Forelimb muscle (tissue), 1 donor: ENCODE data around the gene MOB4. TPM values are rescaled to one million over a fixed set of nuclear protein-coding genes. Genes with fewer than 3 reads are reported as not detected.
"Not testable (repeated sequence)": the region's sequence is repeated elsewhere in the genome, so short reads cannot be mapped to it uniquely, and the experiment has no call there.

Experiments used
- DNase-seq: peaks from one replicate; pipeline ENCODE4 v3.0.0-alpha.2; 2013; ENCODE audit warnings: low read depth
- polyA plus RNA-seq: library from polyadenylated mRNA; unstranded; fragments of 120-200 nt; gene quantifications from one replicate; pipeline ENCODE4 v1.2.1, GENCODE V29; 2013; ENCODE audit not compliant: insufficient read length

MOB4 gene
- polyA plus RNA-seq, 1 donor = 36.3 TPM

- no peak for DNase-seq
These were observed 1.1 kb upstream of the MOB4 start for GRCh38 chr2:197514754-197515153.

- DNase-seq = no peak
These were observed 539 bp upstream of the MOB4 start for GRCh38 chr2:197515315-197515738.

DNA sequence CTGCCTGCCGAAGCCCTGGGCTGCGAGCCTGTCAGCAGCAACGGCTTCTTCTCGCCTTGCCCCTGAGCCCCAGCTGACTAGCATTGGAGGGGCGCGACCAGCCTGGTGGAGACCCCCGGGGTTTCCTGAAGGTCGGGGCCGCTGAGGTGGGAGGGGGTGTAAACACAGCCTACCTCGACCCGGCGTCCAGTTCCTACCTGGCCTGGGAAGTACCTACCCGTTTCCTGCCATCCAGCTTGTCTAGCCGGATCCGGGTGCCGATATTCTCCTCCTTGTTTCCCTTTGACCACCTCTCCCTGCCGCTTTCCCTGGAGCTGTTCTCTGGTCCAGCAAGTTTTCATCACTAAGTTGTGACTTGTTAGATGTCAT is 511 bp downstream of the MOB4 start:
- DNase-seq = no peak

DNA sequence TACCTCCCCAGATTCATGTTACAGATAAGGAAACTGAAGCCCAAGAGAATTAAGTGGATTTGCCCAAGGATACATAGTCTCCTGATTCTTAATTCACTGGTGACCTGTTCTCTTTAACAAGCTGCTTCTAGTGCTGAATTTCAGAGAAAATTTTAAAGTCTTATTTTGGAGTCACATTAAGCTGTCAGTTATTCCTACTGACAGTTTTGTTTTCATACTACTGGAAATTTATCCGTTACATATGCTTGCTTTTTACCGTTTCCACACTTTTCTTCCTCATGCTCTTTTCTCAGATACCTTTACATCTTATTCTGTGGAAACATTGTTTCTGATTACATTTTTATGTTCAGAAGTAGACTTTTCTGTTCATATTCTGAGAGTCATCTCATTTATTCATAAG is 1.3 kb downstream of the MOB4 start:
- DNase-seq = no peak

DNA sequence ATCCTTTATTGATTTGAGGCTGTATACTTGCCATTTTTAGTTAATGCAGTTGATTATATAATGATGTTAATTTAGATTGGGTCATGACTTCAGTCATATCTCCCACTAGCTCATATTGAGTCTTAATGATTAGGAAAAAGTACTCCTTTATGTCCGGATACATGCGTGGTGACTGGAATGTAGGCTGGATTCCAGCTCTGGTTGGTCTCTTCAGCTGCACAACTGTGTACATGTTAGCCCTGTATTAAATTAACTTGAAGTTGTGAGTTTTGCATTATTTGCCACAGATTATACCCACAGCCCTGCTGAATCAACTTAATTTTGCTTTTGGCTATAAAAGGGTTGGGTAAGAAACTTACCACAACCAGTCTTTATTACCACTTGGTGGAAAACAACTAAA is 22.5 kb downstream of the MOB4 start:
- no peak for DNase-seq

DNA sequence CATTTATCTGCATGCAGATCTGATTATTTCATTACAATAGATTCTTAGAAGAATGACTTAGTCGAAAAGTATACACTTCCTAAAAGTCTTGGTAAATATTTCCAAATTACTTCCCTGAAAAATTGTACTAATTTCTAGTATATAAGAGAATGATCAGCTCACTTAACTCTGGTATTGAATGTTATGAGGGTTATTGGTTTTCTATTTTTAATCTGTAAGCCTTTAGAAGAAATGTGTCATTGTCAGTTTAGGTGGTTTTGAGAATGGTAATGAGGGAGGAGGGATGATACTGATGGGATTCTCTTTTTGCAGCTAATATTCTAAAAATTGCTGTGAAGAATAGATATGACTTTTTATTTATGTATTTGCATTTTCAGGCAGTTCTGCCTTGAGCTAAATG is 23.9 kb downstream of the MOB4 start:
- no peak for DNase-seq

DNA sequence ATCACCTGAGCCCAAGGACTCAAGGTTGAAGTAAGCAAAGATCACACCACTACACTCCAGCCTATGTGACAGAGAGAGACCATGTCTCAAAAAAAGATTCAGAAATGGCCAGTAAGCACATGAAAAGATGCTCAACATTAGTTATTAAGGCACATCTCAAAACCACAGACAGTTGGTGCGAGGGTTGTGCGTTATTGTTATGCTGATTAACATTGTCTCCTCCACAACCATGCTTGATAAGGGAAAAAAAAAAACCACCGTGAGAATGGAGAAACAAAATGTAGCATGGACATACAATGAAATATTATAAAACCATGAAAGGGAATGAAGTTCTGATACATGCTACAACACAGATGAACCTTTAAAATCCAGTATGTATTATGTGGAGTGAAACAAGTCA is 27.3 kb downstream of the MOB4 start:
- no peak for DNase-seq

GRCh38 chr2:197547163-197547900 is 31.5 kb downstream of the MOB4 start:
- DNase-seq = no peak

GRCh38 chr2:197548582-197548981 is 32.7 kb downstream of the MOB4 start:
- no peak for DNase-seq

DNA sequence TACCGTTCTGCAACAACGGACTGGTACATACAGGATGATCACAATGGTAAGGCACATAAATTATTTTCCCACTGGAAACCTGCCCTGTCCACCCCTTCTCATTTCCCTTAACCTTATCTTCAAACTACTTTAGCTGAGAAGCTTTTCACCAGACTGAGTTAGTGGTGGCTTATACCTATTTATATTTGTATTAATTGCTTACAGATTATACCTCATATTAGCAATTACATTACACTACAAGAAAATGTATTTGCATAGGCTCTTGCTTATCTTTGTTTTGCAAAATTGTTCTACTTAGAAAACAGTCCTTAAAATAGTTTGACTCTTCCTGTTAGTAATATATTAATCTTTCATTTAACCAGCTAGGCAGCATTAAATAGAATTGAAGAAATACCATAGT is 35.4 kb downstream of the MOB4 start:
- not testable (repeated sequence) for DNase-seq

DNA sequence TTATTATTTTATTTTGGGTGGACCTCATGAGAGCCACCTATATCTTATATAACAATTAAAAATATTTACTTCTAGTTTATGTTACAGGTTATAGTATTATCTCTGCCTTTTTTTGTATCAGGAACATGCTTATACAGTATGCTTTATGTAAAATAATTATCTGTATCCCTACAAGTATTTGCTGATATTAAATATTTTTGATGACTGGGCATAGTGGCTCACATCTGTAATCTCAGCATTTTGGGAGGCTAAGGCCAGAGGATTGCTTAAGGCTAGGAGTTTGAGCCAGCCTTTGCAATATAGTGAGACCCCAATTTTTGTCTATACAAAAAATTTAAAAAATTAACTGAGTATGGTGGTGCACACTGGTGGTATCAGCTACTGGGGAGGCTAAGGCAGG is 39.6 kb downstream of the MOB4 start:
- DNase-seq = no peak

DNA sequence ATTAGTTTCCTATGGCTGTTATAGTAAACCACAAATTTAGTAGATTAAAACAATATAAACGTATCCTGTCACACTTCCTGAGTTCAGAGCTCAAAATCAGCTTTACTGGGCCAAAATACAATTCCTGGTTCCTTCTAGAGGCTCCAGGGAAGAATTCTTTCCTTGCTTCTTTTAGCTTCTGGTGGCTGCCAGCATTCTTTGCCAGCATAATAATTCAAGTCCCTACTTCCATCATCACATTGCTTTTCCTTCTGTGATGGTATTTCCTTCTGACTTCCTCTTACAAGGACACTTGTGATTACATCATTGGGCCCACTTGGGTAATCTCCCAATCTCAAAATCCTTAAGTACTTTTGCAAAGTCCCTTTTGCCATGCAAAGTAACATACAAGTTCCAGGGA is 40.6 kb downstream of the MOB4 start:
- DNase-seq = peak; percentile 53

GRCh38 chr2:197558393-197558792 is 42.5 kb downstream of the MOB4 start:
- DNase-seq = no peak

DNA sequence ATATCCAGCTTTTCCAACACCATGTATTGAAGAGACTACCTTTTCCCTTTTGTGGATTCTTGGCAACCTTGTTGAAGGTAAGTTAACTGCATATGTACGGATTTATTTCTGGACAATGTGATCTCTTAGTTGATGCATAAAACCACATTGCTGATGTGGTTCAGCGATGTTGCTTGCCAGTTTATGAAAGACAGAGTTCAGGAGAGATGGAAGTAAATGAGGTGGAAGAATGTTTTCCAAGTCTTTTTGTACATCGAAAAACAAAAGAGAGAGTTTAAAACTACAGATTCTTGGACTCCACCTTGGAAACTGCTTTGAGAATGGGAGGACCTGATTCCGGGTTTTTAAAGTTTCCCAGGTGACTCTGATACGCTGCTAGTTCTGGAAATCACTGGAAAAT is 43.8 kb downstream of the MOB4 start:
- DNase-seq = no peak

- no peak for DNase-seq
These were observed 44.3 kb downstream of the MOB4 start for GRCh38 chr2:197560146-197560665.

DNA sequence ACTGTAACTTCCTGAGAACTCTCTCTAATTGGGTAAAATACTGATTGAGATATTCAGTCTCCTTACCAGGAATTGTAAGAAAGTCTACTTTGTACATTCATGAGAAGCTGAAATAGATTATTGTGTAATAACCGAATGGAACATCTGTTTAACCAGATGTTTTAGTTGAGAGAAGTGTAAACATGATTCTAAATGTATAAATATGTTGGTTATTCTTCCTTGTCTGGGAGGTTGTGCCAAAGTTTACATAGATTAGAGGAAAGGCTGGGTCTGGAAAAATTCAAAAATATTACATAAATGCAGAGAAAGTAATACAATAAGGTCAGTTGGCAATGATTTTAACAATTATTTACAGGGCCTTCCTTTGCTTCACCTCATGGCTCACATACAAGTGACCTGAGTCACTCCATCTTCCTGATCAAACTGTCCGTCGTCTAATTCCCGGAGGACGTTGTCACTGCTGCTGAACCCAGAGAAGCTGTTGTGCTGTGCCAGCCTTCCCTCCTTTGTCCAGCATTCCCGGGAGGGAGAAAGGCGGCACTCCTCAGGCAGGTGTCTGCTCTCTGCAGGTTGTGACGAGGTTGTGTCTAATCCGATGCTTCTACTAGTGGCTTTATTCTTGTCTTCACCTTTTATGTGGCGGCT is 55.9 kb downstream of the MOB4 start:
- DNase-seq = peak; percentile 50

DNA sequence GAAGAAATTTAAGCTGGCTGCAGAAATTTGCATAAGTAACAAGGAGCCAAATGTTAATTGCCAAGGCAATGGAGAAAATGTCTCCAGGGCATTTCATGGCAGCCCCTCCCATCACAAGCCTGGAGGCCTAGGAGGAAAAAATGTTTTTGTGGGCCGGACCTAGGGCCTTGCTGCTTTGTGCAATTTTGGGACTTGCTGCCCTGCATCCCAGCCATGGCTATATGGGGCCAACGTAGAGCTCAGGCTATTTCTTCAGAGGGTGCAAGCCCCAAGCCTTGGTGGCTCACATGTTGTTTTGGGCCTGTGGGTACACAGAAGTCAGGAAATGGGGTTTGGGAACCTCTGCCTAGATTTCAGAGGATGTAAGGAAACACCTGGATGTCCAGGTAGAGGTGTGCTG is 57.7 kb downstream of the MOB4 start:
- no peak for DNase-seq

DNA sequence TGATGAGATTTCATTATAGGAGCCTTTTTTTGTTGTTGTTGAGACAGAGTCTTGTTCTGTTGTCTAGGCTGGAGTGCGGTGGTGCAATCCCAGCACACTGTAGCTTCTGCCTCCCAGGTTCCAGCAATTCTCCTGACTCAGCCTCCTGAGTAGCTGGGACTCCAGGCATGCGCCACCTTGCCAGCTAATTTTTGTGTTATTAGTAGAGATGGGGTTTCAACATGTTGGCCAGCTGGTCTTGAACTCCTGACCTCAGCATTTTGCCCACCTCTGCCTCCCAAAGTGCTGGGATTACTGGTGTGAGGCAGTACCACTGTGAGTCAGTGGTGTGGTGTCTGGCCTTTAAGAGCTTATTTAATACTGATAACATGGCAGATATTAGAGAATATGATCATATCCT is 60.1 kb downstream of the MOB4 start:
- DNase-seq = no peak

- no peak for DNase-seq
These were observed 60.8 kb downstream of the MOB4 start for GRCh38 chr2:197576631-197577030.

- DNase-seq = no peak
These were observed 61.6 kb downstream of the MOB4 start for GRCh38 chr2:197577446-197577845.

- DNase-seq = not testable (repeated sequence)
These were observed 62.4 kb downstream of the MOB4 start for GRCh38 chr2:197578294-197578693.

- not testable (repeated sequence) for DNase-seq
These were observed 64.3 kb downstream of the MOB4 start for GRCh38 chr2:197580166-197580565.

GRCh38 chr2:197587255-197587654 is 71.4 kb downstream of the MOB4 start:
- not testable (repeated sequence) for DNase-seq
